ENCODE results near the gene NOD1. TPM values are rescaled to one million over a fixed set of nuclear protein-coding genes. Genes with fewer than 3 reads are reported as not detected.

Gene NOD1
- total RNA-seq, 1 experiment from 2014 or later: 7.0 TPM

DNA sequence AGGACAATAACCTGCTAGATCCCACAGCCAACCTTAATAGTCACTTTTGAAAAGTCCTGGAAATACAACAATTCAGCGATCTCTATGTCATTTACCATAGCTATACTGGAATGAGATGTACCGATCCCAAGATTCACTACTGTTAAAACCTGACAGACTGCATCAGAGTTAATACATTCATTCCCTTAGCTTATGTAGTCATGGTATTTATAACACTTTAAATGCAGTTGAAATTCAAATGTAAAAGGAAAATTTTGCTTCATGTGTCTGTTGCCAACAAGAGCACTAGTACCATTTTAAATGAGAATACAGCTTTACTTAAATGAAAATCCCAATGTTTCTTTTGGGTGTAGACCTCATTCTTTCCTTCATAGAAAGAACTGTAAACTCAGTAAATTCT is 37.2 kb upstream of the NOD1 start:
- H3K27me3 ChIP-seq (replicated peaks; ENCODE audit: control insufficient read depth, insufficient read depth, low read length): no peaks in the 10 kb centered on the region
- TF ChIP-seq, protein P1, sequence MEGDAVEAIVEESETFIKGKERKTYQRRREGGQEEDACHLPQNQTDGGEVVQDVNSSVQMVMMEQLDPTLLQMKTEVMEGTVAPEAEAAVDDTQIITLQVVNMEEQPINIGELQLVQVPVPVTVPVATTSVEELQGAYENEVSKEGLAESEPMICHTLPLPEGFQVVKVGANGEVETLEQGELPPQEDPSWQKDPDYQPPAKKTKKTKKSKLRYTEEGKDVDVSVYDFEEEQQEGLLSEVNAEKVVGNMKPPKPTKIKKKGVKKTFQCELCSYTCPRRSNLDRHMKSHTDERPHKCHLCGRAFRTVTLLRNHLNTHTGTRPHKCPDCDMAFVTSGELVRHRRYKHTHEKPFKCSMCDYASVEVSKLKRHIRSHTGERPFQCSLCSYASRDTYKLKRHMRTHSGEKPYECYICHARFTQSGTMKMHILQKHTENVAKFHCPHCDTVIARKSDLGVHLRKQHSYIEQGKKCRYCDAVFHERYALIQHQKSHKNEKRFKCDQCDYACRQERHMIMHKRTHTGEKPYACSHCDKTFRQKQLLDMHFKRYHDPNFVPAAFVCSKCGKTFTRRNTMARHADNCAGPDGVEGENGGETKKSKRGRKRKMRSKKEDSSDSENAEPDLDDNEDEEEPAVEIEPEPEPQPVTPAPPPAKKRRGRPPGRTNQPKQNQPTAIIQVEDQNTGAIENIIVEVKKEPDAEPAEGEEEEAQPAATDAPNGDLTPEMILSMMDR (IDR thresholded peaks at IDR 0.05; ENCODE audit: insufficient read depth in 1 of 2, low read depth in 1 of 2, low read length in 1 of 2, severe bottlenecking in 1 of 2, unreplicated experiment in 1 of 2): no peak
- intact Hi-C loops (cut with micrococcal nuclease; ENCODE audit: unreplicated experiment): no loop called here
- Mint-ChIP-seq H3K27me3 (ENCODE audit: insufficient read depth, unreplicated experiment) (no peaks in the 10 kb centered on the region), H3K4me3 (ENCODE audit: unreplicated experiment) (no peak overlapping the region), H3K27ac (ENCODE audit: unreplicated experiment) (no peak overlapping the region), H3K9me3 (ENCODE audit: unreplicated experiment) (no peaks in the 10 kb centered on the region), H3K4me1 (ENCODE audit: low read depth, unreplicated experiment) (peaks cover 12% of the 10 kb centered on the region), H3K36me3 (ENCODE audit: insufficient read depth, unreplicated experiment) (no peaks in the 10 kb centered on the region)
- peaks cover 16% of the 10 kb centered on the region for H3K4me1 ChIP-seq
- H3K36me3 ChIP-seq (ENCODE audit: control insufficient read depth, insufficient read depth, low read length): no peaks in the 10 kb centered on the region
- BruUV-seq (replicated peaks): no TSS peak
- ChIA-PET POLR2A (no interaction called here), CTCF (no interaction called here)
- H3K9me3 ChIP-seq: no peaks in the 10 kb centered on the region
- DNase-seq: no peak
- no peak overlapping the region for H3K4me3 ChIP-seq (ENCODE audit: low read depth, low read length)

GRCh38 chr7:30514776-30515175 is 36.2 kb upstream of the NOD1 start:
- Mint-ChIP-seq H3K9me3 (ENCODE audit: unreplicated experiment) (no peaks in the 10 kb centered on the region), H3K4me3 (ENCODE audit: unreplicated experiment) (no peak overlapping the region), H3K36me3 (ENCODE audit: insufficient read depth, unreplicated experiment) (no peaks in the 10 kb centered on the region), H3K27ac (ENCODE audit: unreplicated experiment) (no peak overlapping the region), H3K4me1 (ENCODE audit: low read depth, unreplicated experiment) (peaks cover 12% of the 10 kb centered on the region), H3K27me3 (ENCODE audit: insufficient read depth, unreplicated experiment) (no peaks in the 10 kb centered on the region)
- ChIA-PET CTCF (no interaction called here), POLR2A (no interaction called here)
- no peak overlapping the region for H3K4me3 ChIP-seq (ENCODE audit: low read depth, low read length)
- TF ChIP-seq, protein P1 (IDR thresholded peaks at IDR 0.05; ENCODE audit: insufficient read depth in 1 of 2, low read depth in 1 of 2, low read length in 1 of 2, severe bottlenecking in 1 of 2, unreplicated experiment in 1 of 2): no peak
- intact Hi-C loops (cut with micrococcal nuclease; ENCODE audit: unreplicated experiment): no loop called here
- no TSS peak for BruUV-seq (replicated peaks)
- no peaks in the 10 kb centered on the region for H3K27me3 ChIP-seq (replicated peaks; ENCODE audit: control insufficient read depth, insufficient read depth, low read length)
- no peaks in the 10 kb centered on the region for H3K36me3 ChIP-seq (ENCODE audit: control insufficient read depth, insufficient read depth, low read length)
- no peak for DNase-seq
- peaks cover 19% of the 10 kb centered on the region; the same call in 1 of the 2 replicates for H3K4me1 ChIP-seq
- no peaks in the 10 kb centered on the region for H3K9me3 ChIP-seq

DNA sequence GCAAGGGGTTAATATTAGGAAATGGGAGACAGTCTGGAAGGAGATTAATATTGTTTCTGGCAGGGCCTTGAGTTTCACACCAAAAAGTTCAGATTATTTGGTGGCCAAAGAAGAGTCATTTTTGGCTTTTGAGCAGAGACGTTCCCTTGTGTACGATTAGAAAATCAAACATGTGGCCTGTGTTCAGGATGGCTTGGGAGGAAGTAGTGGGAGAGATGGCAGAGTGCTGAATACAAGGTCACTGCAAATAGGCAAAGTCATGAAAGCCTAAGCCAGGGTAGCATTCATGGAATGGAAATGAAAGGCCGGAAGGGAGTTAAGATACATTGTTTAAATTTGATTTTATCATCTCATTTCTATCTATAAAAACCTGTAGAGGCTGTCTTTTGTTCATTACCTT is 35.6 kb upstream of the NOD1 start:
- Mint-ChIP-seq H3K4me3 (ENCODE audit: unreplicated experiment) (no peak overlapping the region), H3K36me3 (ENCODE audit: insufficient read depth, unreplicated experiment) (no peaks in the 10 kb centered on the region), H3K9me3 (ENCODE audit: unreplicated experiment) (no peaks in the 10 kb centered on the region), H3K4me1 (ENCODE audit: low read depth, unreplicated experiment) (peaks cover 14% of the 10 kb centered on the region), H3K27me3 (ENCODE audit: insufficient read depth, unreplicated experiment) (no peaks in the 10 kb centered on the region), H3K27ac (ENCODE audit: unreplicated experiment) (no peak overlapping the region)
- TF ChIP-seq, protein P1 (IDR thresholded peaks at IDR 0.05; ENCODE audit: insufficient read depth in 1 of 2, low read depth in 1 of 2, low read length in 1 of 2, severe bottlenecking in 1 of 2, unreplicated experiment in 1 of 2): no peak
- H3K27me3 ChIP-seq (replicated peaks; ENCODE audit: control insufficient read depth, insufficient read depth, low read length): no peaks in the 10 kb centered on the region
- no peak overlapping the region for H3K4me3 ChIP-seq (ENCODE audit: low read depth, low read length)
- peaks cover 17% of the 10 kb centered on the region; the same call in 1 of the 2 replicates for H3K4me1 ChIP-seq
- CTCF ChIA-PET: no interaction called here
- POLR2A ChIA-PET: no interaction called here
- BruUV-seq (replicated peaks): no TSS peak
- no peaks in the 10 kb centered on the region for H3K9me3 ChIP-seq
- intact Hi-C loops (cut with micrococcal nuclease; ENCODE audit: unreplicated experiment): no loop called here
- no peaks in the 10 kb centered on the region for H3K36me3 ChIP-seq (ENCODE audit: control insufficient read depth, insufficient read depth, low read length)
- no peak for DNase-seq
